Right forelimb (tissue), 1 donor: ENCODE results near the gene ANKFY1.
A peak's percentile ranks its signal among the peaks of the same experiment; 100 is the strongest.
"Not testable (repeated sequence)": the region's sequence is repeated elsewhere in the genome, so short reads cannot be mapped to it uniquely, and the experiment has no call there.

Experiments used
- DNase-seq: peaks from one replicate; pipeline ENCODE4 v3.0.0-alpha.2; 2018

Gene ANKFY1

DNA sequence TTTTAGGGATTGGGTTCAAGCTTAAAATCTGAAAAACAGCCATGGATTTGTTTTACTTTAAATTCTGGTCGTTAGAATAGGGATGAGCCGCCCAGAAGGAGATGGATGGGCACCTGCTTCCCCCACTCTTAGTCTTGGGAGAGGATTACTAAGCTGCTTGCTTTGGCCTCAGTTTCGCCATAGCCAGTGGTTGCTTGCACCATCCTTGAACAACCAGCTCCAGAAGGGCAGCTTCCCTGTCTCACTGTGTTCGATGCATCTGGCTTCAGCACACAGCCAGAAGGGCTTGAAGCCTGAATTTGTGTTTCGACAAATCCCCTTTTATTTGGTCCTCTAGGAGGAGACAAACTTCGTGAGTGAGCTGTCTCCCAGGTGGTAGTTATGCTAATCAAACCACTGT lies 113.7 kb downstream of the ANKFY1 start:
- DNase-seq = no peak

- DNase-seq = no peak
These were observed 115.0 kb downstream of the ANKFY1 start for GRCh38 chr17:4148611-4149308.

DNA sequence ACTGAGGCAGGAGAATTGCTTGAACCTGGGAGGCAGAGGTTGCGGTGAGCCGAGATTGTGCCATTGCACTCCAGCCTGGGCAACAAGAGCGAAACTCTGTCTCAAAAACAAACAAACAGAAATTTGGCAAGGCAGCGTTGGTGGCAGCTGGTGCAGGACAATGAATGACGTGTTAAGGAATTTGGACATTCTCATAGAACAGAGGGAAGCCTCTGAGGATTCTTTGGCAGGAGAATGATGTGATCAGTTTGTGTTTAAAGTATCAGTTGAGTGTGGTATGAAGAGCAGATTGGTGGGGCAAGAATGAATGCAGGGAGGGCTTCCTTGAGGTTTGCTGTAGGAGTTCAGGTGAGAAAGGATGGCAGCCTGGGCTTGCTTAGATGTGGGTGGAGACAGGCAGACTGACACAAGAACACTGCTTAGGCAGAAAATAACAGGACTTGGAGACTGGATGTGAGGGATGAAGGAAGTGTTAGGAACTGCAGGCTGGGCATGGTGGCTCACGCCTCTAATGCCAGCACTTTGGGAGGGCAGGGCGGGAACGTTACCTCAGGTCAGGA lies 115.9 kb downstream of the ANKFY1 start:
- DNase-seq = no peak

GRCh38 chr17:4146641-4147040 lies 117.1 kb downstream of the ANKFY1 start:
- no peak for DNase-seq

- DNase-seq = no peak
These were observed 119.4 kb downstream of the ANKFY1 start for GRCh38 chr17:4144422-4144747.

GRCh38 chr17:4143563-4144421 lies 120.0 kb downstream of the ANKFY1 start:
- DNase-seq = peak; percentile 95

- DNase-seq = no peak
These were observed 121.5 kb downstream of the ANKFY1 start for GRCh38 chr17:4142107-4142900.

DNA sequence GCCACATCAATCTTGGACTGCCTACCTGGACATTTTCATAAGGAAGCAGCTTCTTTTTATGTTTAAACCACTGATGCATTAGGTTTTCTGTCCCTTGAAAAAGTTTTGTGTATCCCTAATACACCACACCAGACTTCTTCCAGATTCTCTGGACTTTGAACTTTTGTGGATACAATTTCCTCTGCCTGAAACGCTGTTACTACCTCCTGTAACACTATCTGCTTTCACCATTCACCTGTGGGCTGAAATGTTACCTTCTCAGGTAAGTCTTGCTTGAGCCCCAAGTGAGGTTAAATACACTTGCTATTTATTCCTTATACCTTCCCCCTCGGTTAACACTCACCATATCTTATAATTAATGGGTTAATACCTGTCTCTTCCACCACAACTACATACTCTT lies 123.7 kb downstream of the ANKFY1 start:
- DNase-seq = no peak

GRCh38 chr17:4138906-4139526 lies 124.8 kb downstream of the ANKFY1 start:
- DNase-seq = not testable (repeated sequence)

DNA sequence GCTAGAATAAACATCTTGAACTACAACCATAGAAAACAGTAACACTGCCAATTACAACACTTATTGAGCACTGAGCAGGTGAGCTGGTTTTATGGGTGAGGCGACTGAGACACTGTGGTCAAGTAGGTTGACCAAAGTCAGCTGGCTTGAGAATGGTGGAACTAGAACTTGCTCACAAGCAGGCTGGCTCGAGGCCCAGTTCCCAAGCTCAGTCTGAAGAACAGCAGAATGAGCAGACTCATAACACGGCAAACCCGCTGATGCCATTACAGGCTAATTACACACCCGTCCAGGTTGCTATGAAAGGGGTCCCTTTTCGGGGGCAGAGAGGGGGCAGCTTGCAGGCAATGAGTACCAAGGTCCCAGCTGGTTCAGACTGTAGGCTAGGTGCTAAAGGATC lies 127.4 kb downstream of the ANKFY1 start:
- no peak for DNase-seq

DNA sequence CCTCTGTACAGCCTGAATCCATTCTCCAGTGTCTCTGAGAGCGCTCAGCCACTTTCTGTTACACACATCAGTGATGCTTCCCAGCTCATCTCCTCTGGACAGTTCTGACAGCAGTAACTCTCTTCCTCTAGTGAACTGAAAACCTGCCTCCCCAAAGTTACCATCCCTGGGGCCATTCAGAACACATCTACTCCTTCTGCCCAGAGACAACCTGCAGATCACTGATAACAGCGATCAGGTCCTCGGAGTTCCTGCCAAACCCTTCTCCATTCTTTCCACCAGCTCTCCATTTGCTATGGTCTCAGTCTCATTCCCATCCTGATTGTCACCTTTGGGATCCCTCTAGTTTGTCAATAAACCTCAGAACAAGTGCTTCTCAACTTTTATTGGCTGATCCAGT lies 128.3 kb downstream of the ANKFY1 start:
- DNase-seq = no peak

DNA sequence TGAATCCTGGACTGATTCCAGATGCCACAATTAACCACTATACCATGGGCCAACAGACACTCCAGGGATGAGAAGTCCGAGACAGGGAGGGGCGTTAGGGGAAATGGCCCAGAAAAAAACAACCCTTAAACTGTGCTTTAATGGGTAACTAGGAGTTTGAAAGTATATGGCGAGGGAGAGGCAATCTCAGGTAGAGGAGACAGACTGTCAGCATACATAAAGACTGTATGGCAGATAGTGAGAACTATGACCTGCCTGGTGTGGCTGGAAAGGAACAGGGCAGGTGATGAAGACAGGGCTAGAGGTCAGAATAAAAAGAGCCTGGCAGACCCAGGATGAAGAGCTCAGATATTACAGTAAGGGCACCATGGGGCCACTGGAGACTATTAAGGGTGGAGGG lies 129.1 kb downstream of the ANKFY1 start:
- DNase-seq = no peak

GRCh38 chr17:4130715-4131114 lies 133.1 kb downstream of the ANKFY1 start:
- DNase-seq = no peak

DNA sequence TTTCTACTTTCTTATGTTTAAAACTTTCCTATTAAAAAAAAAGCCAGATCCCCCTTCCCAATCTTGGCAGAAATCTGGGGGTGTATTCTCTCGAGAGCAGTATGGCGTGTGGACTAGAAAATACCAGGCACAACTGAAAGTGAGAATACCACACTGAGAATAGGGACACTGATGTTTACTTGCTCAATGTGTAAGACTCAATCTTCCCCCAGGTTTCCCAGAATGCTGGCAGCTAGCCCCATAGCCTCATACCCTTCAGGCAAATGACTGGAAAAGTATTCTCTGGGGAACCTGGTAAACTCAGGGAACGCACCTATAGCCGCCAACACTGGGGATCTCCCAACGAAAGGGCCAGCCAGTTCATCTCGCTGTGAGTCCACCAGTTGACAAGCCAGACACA lies 136.2 kb downstream of the ANKFY1 start:
- DNase-seq = no peak

DNA sequence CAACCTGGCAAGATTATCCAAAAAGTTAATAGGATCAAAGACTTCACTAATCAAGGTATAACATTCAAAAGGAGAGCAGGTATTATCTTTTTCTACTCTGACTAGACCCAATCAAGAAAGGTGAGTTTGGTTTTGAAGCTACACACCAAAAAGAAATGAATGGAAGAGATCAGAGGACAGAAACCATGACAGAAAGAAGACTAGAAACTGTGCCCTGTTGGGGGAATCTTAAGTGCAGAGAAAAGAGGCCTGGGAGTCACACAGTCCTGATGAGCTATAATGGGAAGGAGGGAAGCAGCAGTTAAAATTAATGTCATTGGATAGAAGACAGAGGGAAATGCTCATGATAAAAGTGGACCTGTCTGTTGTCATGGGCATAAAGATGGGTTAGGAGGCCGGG lies 138.2 kb downstream of the ANKFY1 start:
- no peak for DNase-seq

GRCh38 chr17:4124999-4125398 lies 138.8 kb downstream of the ANKFY1 start:
- DNase-seq = no peak

DNA sequence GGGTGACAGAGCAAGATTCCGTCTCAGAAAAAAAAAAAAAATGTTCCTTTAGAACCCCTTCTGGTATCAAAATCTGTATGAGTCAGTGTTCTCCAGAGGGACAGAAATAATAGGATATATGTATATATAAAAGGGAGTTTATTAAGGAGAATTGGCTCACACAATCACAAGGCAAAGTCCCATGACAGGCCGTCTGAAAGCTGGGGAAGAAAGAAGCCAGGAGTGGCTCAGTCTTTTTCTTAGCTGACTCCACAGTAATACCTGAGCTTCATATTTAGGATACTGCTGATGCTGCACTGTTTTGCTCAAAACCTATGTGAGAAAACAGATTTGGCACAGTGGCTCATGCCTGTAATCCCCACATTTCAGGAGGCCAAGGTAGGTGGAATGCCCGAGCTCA lies 143.4 kb downstream of the ANKFY1 start:
- no peak for DNase-seq

GRCh38 chr17:4119299-4119698 lies 144.5 kb downstream of the ANKFY1 start:
- DNase-seq = no peak

- DNase-seq = no peak
These were observed 145.6 kb downstream of the ANKFY1 start for GRCh38 chr17:4118015-4118743.

DNA sequence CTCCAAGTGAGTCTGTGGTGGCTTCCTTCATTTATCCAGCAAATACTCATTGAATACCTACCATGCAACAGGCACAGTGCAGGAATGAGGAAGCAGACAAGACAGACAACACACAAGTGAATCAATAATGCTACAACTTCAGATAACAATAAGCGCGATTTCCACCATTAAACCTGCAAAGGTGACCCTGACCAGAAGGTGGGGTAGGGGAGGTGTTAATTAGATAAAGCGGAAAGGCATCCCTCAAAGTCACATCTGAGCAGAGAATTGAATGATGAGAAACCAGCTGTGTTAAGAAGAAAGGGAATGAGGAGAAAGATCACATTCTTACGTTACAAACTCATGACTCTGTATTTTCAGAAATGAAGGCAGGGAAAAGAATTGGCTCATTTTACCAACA lies 147.3 kb downstream of the ANKFY1 start:
- DNase-seq = no peak
